GM18868 (cell line): ENCODE measurements around the gene HEATR9.

Source experiments
- ATAC-seq: cut with Tn5 transposase; IDR thresholded peaks from one replicate; pipeline ENCODE4 v1.9.1; 2021; ENCODE audit warnings: mild to moderate bottlenecking, moderate library complexity; ENCODE audit not compliant: unreplicated experiment

Gene HEATR9

DNA sequence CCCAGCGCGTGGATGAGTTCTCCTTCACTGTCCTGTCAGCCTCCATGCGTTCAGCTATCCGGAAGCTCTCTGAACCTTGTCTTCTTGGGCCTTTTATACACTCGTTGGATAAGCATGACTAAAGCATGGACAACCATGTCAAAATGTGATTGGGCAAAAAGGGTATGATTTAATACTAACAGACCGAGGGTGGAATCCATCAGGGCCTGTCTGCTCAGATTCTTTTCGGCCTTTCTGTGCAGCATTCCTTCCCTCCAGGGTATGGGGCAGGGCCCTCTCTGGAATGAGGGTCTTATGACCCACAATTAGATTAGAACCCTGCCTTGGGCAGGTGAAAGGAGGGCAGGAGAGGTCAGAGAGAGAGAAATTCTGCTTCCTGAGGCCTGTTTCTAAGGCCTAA, 25.5 kb upstream of the HEATR9 start:
- no peak for ATAC-seq

GRCh38 chr17:35893751-35894150, 25.1 kb upstream of the HEATR9 start:
- ATAC-seq: no peak

GRCh38 chr17:35892091-35893035, 23.7 kb upstream of the HEATR9 start:
- ATAC-seq: no peak

GRCh38 chr17:35891269-35891668, 22.6 kb upstream of the HEATR9 start:
- ATAC-seq: no peak

GRCh38 chr17:35890774-35891155, 22.1 kb upstream of the HEATR9 start:
- ATAC-seq: no peak

GRCh38 chr17:35889818-35890773, 21.4 kb upstream of the HEATR9 start:
- ATAC-seq: no peak

DNA sequence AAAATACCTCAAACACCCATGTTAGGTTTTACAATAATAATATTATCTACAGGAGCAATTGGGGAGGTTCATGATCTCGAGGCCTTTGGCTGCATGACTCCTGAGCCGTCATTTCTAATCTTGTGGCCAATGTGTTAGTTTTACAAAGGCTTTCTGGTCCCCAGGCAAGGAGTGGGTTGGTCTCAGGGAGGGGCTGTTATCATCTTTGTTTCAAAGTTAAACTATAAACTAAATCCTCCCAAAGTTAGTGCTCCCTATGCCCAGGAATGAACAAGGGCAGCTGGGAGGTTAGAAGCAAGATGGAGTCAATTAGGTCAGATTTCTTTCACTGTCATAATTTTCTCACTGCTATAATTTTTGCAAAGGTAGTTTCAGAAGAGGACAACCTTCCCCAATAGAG, 20.6 kb upstream of the HEATR9 start:
- ATAC-seq: no peak

- ATAC-seq: peak; percentile 90
Observed at GRCh38 chr17:35879773-35880654, 11.3 kb upstream of the HEATR9 start, which contains the start of gene CCL5. TSS of gene CCL5 (minus strand) at chr17:35880360.

DNA sequence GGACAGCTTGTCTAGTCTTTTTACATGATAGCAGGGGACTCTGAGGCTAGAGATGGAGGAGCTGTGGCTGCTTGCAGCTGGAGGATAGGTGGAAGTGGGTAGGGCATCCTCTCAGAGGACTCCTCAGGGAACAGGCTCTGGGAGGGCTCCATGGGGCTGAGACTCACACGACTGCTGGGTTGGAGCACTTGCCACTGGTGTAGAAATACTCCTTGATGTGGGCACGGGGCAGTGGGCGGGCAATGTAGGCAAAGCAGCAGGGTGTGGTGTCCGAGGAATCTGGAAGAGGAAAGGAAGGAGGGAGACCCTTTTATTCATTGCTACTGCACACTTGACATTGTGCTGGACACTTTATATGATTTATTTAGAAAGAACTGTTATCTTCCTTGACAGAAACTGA, 9.7 kb upstream of the HEATR9 start:
- no peak for ATAC-seq

DNA sequence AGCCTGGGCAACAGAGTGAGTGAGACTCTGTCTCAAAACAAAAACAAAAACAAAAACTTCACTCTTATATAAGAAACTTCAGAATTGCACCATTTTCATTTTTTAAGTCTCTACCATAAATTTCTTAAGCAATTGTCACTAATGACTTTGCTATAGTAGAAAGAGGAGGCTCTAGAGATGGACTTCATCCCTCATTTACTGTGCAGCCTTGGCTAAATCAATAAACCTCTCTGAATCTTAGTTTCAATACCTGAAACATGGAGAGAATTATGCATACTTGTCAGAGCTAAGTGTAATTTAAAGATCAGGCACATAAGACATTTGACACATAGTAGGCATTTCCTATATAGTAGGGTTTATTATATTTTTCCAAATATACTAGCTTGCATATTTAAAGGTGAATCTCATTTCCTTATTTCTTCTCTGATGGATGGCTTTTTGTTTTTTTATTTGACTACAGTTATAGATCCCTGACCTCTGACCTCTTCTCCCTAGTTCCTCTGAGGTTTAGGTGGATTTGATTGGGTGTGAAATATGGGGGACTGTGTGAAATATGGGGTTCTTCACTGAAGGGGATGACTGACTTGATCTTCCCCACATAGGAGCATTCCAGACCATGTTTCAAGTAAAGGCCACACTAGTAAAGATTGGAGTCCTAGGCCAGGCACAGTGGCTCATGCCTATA, 8.8 kb upstream of the HEATR9 start:
- no peak for ATAC-seq

- no peak for ATAC-seq
Observed at GRCh38 chr17:35876534-35876933, 7.8 kb upstream of the HEATR9 start.

GRCh38 chr17:35875800-35876139, 7.1 kb upstream of the HEATR9 start:
- no peak for ATAC-seq

- ATAC-seq: no peak
Observed at GRCh38 chr17:35875072-35875799, 6.5 kb upstream of the HEATR9 start.

DNA sequence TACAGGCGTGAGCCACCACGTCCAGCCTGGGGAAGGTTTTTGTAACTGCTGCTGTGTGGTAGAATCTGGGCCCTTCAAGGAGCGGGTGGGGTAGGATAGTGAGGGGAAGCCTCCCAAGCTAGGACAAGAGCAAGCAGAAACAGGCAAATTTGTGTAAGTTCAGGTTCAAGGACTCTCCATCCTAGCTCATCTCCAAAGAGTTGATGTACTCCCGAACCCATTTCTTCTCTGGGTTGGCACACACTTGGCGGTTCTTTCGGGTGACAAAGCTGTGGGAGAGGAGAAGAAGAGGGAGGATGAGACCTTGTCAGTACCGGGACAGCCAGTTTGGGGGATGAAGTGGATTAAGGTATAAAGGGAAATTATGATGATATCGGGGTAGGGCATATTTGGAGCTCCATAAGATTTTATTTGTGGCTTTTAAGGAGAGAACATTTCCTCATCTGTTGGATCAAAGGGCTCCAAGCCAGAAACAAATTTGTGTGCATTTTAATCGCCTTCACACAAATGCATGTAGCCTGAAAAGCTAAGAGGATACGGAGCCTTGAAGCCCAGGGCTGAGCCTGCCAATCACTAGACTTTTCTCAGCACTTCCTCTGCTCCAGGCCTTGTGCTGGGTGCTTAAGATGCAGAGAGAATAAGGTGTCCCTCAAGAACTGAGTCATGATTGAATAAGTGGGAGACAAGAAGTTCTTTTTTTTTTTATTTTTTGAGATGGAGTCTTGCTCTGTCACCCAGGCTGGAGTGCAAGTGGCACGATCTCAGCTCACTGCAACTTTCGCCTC, 3.7 kb upstream of the HEATR9 start:
- no peak for ATAC-seq

GRCh38 chr17:35870906-35871819, 2.5 kb upstream of the HEATR9 start:
- ATAC-seq: no peak

- no peak for ATAC-seq
Observed at GRCh38 chr17:35867574-35867973, 1.1 kb downstream of the HEATR9 start.

DNA sequence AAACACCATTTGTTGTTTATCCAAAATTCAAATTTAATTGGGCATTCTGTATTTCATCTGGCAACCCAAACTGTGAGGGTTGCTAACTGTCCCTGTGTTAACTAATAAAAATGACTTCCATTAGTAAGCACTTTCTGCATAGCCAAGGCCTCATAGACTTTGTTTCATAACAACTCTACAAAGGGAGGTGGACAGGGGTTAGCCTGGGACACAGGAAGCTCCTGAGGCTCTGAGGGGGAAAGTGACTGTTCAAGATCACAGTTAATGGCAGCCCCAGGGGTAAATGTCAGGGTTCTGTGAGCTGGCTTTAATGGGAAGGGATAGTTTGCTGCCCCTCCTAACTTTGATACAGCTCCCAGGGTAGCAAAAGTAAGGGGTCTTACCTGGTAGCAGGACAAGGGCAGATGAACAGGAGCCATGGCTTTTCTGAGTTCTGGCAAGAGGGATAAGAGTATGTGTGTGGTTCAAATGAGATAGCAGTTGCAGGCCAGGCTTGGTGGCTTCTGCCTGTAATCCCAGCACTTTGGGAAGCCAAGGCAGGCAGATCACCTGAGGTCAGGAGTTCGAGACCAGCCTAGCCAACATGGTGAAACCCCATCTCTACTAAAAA, 2.2 kb downstream of the HEATR9 start:
- ATAC-seq: no peak
